ENCODE measurements around the gene INSRR. TPM values are rescaled to one million over a fixed set of nuclear protein-coding genes. Genes with fewer than 3 reads are reported as not detected.

The INSRR gene
- total and polyA plus RNA-seq, 3 experiments from 2014 or later: 0.07 TPM; not detected in 2

DNA sequence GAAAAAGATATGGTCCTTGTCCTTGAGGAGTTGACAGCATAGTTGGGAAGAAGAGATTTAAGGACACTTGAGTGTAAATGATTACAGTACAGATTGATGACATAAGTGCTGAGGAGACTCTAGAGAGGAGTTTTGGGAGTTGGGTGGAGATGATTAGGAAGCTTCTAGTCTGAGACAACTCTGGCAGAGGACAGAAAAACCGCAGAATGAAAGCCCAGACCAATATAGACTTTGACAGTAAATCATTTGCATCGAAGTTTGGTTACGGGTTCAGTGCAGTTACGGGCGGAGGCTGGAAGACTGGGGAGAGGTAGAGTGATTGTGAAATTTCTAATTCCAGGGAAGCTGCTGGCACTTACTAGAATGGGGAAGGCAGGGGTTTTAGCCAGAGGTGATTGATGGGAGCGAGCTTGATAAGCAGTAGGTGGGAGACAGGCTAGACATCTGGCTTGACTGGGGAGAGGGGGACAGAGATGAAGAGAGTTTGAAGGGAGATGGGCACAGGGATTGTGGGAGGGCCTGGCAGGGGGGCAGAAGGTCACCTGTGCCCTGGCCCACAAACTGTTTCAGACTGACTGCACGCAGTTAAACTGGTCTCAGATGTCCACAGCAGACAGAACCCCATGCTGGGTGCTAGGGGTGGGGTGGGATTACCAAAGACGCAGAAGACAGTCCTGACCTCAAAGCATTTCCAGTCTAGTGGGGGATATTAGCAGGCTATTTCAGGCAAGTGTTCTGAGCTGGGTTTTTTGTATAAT is 62.4 kb downstream of the INSRR start:
- H3K27ac Mint-ChIP-seq: peak overlapping the region in 5 of 8 donors; percentile 9 to 70 (median 30)
- no peaks in the 10 kb centered on the region for H3K9me3 Mint-ChIP-seq
- Histone ChIP-seq H3K4me1 (ENCODE audit: insufficient read depth, low read length) (no peaks in the 10 kb centered on the region), H3K4me3 (ENCODE audit: low read length) (no peak overlapping the region), H3K27ac (ENCODE audit: low read depth, low read length) (no peak overlapping the region), H3K27me3 (ENCODE audit: insufficient read depth, low read length, poor library complexity, severe bottlenecking) (no peaks in the 10 kb centered on the region), H3K36me3 (ENCODE audit: insufficient read depth, low read length) (peaks cover 64% of the 10 kb centered on the region), H3K9me3 (ENCODE audit: low read length) (no peaks in the 10 kb centered on the region)
- DNase-seq: no peak
- no peak overlapping the region for H3K4me3 Mint-ChIP-seq
- ChIA-PET POLR2A (interaction anchor here (1.5 kb wide), 1 partner anchor 64 kb away, joined by 3 read pairs; no protein-coding TSS in a partner anchor), CTCF (interaction anchor here (1.2 to 9.5 kb wide), 7 partner anchors 17 to 107 kb away, joined by 3 to 146 read pairs (median 10); partner anchors contain the start of genes INSRR and NTRK1)
- H3K4me1 Mint-ChIP-seq: peaks cover 9 to 21% (median 12%) of the 10 kb centered on the region in 3 donors
- peaks cover 0 to 5% of the 10 kb centered on the region in 2 donors for H3K27me3 Mint-ChIP-seq
- H3K36me3 Mint-ChIP-seq: peaks cover 14 to 89% (median 25%) of the 10 kb centered on the region in 3 donors

DNA sequence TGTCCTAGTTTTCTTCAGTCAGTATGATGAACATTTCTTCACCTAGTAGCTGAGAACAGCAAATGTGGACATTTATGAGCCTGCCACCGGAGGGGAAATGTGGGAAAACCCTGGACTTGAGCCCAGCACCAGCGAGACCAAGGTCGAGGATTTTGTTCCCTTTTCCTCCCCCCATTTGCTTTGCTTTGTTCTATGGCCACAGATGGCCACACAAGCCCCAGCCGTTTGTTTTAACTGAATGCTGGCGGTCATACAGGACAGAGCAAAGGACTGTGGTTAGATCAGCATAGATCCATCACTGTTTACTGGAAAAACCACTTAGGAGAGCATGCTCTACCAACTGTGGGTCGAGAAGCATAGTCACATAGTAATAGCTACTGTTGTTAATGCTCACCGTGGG is 63.1 kb downstream of the INSRR start:
- Histone ChIP-seq H3K4me3 (ENCODE audit: low read length) (no peak overlapping the region), H3K36me3 (ENCODE audit: insufficient read depth, low read length) (peaks cover 66% of the 10 kb centered on the region), H3K27me3 (ENCODE audit: insufficient read depth, low read length, poor library complexity, severe bottlenecking) (no peaks in the 10 kb centered on the region), H3K9me3 (ENCODE audit: low read length) (no peaks in the 10 kb centered on the region), H3K27ac (ENCODE audit: low read depth, low read length) (no peak overlapping the region), H3K4me1 (ENCODE audit: insufficient read depth, low read length) (no peaks in the 10 kb centered on the region)
- no peak for DNase-seq
- no peak overlapping the region for H3K4me3 Mint-ChIP-seq
- peak overlapping the region in 4 of 8 donors; percentile 9 to 76 (median 36) for H3K27ac Mint-ChIP-seq
- H3K4me1 Mint-ChIP-seq: peaks cover 2 to 13% (median 5%) of the 10 kb centered on the region in 3 donors
- H3K27me3 Mint-ChIP-seq: peaks cover 0 to 5% of the 10 kb centered on the region in 2 donors
- CTCF ChIA-PET: interaction anchor here (1.5 to 9.5 kb wide), 5 partner anchors 11 to 70 kb away, joined by 3 to 146 read pairs (median 10); partner anchors contain the start of genes INSRR and NTRK1
- no peaks in the 10 kb centered on the region for H3K9me3 Mint-ChIP-seq
- peaks cover 15 to 89% (median 23%) of the 10 kb centered on the region in 3 donors for H3K36me3 Mint-ChIP-seq
- POLR2A ChIA-PET: interaction anchor here (1.5 kb wide), 1 partner anchor 64 kb away, joined by 3 read pairs; no protein-coding TSS in a partner anchor

- H3K4me3 Mint-ChIP-seq: no peak overlapping the region
- H3K4me1 ChIP-seq (ENCODE audit: insufficient read depth, low read length): no peaks in the 10 kb centered on the region
- peak overlapping the region in 6 of 8 donors; percentile 9 to 76 (median 51) for H3K27ac Mint-ChIP-seq
- DNase-seq: no peak
- no peaks in the 10 kb centered on the region for H3K9me3 ChIP-seq (ENCODE audit: low read length)
- ChIA-PET POLR2A (interaction anchor here (1.5 kb wide), 1 partner anchor 65 kb away, joined by 3 read pairs; no protein-coding TSS in a partner anchor), CTCF (interaction anchor here (1.5 to 9.5 kb wide), 5 partner anchors 10 to 69 kb away, joined by 3 to 146 read pairs (median 5); partner anchors contain the start of genes INSRR and NTRK1)
- peaks cover 0 to 10% (median 3%) of the 10 kb centered on the region in 3 donors for H3K4me1 Mint-ChIP-seq
- peaks cover 0 to 5% of the 10 kb centered on the region in 2 donors for H3K27me3 Mint-ChIP-seq
- no peak overlapping the region for H3K4me3 ChIP-seq (ENCODE audit: low read length)
- H3K9me3 Mint-ChIP-seq: no peaks in the 10 kb centered on the region
- peaks cover 15 to 87% (median 23%) of the 10 kb centered on the region in 3 donors for H3K36me3 Mint-ChIP-seq
- H3K36me3 ChIP-seq (ENCODE audit: insufficient read depth, low read length): peaks cover 66% of the 10 kb centered on the region
- H3K27ac ChIP-seq (ENCODE audit: low read depth, low read length): no peak overlapping the region
- H3K27me3 ChIP-seq (ENCODE audit: insufficient read depth, low read length, poor library complexity, severe bottlenecking): no peaks in the 10 kb centered on the region
Measured at GRCh38 chr1:156795374-156795733, 63.6 kb downstream of the INSRR start.

- Histone ChIP-seq H3K4me3 (ENCODE audit: low read length) (no peak overlapping the region), H3K9me3 (ENCODE audit: low read length) (no peaks in the 10 kb centered on the region), H3K36me3 (ENCODE audit: insufficient read depth, low read length) (peaks cover 62% of the 10 kb centered on the region), H3K27me3 (ENCODE audit: insufficient read depth, low read length, poor library complexity, severe bottlenecking) (no peaks in the 10 kb centered on the region), H3K27ac (ENCODE audit: low read depth, low read length) (no peak overlapping the region), H3K4me1 (ENCODE audit: insufficient read depth, low read length) (no peaks in the 10 kb centered on the region)
- Mint-ChIP-seq H3K4me1 (peaks cover 0 to 9% (median 4%) of the 10 kb centered on the region in 3 donors), H3K4me3 (no peak overlapping the region), H3K9me3 (no peaks in the 10 kb centered on the region), H3K36me3 (peaks cover 15 to 87% (median 22%) of the 10 kb centered on the region in 3 donors), H3K27me3 (peaks cover 0 to 5% of the 10 kb centered on the region in 2 donors), H3K27ac (peak overlapping the region in 2 of 8 donors; percentile 33 to 50)
- CTCF ChIA-PET: interaction anchor here (0.8 to 9.5 kb wide), 6 partner anchors 10 to 68 kb away, joined by 3 to 146 read pairs (median 4); partner anchors contain the start of genes INSRR and NTRK1
- POLR2A ChIA-PET: no interaction called here
- DNase-seq: no peak
Measured at GRCh38 chr1:156794506-156795373, 64.2 kb downstream of the INSRR start.

Other genes starting within 250 kb of the INSRR start
- gene HAPLN2, start 239.7 kb downstream of the INSRR start, total RNA-seq: not detected
- gene HAPLN2, start 239.7 kb downstream of the INSRR start, polyA plus RNA-seq: not detected
- gene BCAN, start 217.0 kb downstream of the INSRR start, total RNA-seq: not detected
- not detected for gene BCAN, start 217.0 kb downstream of the INSRR start, polyA plus RNA-seq
- gene NES, start 181.7 kb downstream of the INSRR start, total RNA-seq: not detected
- not detected for gene NES, start 181.7 kb downstream of the INSRR start, polyA plus RNA-seq
- under 1 TPM; 0.66 to 0.71 TPM for gene CRABP2, start 153.5 kb downstream of the INSRR start, total RNA-seq
- not detected for gene CRABP2, start 153.5 kb downstream of the INSRR start, polyA plus RNA-seq
- 10 to 100 TPM; 29.6 to 29.7 TPM for gene METTL25B, start 130.6 kb downstream of the INSRR start, total RNA-seq
- 4.2 TPM for gene METTL25B, start 130.6 kb downstream of the INSRR start, polyA plus RNA-seq
- 10 to 100 TPM; 69.4 to 75.9 TPM for gene ISG20L2, start 130.4 kb downstream of the INSRR start, total RNA-seq
- 25.0 TPM for gene ISG20L2, start 130.4 kb downstream of the INSRR start, polyA plus RNA-seq
- 100 to 1,000 TPM; 122 to 131 TPM for gene MRPL24, start 118.0 kb downstream of the INSRR start, total RNA-seq
- gene MRPL24, start 118.0 kb downstream of the INSRR start, polyA plus RNA-seq: 92.2 TPM
- 100 to 1,000 TPM; 297 to 299 TPM for gene HDGF, start 107.4 kb downstream of the INSRR start, total RNA-seq
- gene HDGF, start 107.4 kb downstream of the INSRR start, polyA plus RNA-seq: 46.0 TPM
- gene PRCC, start 91.6 kb downstream of the INSRR start, total RNA-seq: 100 to 1,000 TPM; 106 to 111 TPM
- 45.9 TPM for gene PRCC, start 91.6 kb downstream of the INSRR start, polyA plus RNA-seq
- 100 to 1,000 TPM; 163 to 170 TPM for gene SH2D2A, start 42.3 kb downstream of the INSRR start, total RNA-seq
- 62.1 TPM for gene SH2D2A, start 42.3 kb downstream of the INSRR start, polyA plus RNA-seq
- gene NTRK1, start 1.7 kb upstream of the INSRR start, total RNA-seq: 1 to 10 TPM; 2.9 to 3.0 TPM
- gene NTRK1, start 1.7 kb upstream of the INSRR start, polyA plus RNA-seq: not detected
- not detected for gene PEAR1, start 34.6 kb upstream of the INSRR start, total RNA-seq
- not detected for gene PEAR1, start 34.6 kb upstream of the INSRR start, polyA plus RNA-seq
- gene LRRC71, start 61.5 kb upstream of the INSRR start, total RNA-seq: not detected
- not detected for gene LRRC71, start 61.5 kb upstream of the INSRR start, polyA plus RNA-seq
- 1 to 10 TPM; 2.1 to 3.0 TPM for gene ARHGEF11, start 186.6 kb upstream of the INSRR start, total RNA-seq
- 4.0 TPM for gene ARHGEF11, start 186.6 kb upstream of the INSRR start, polyA plus RNA-seq
- gene ETV3L, start 240.7 kb upstream of the INSRR start, total RNA-seq: not detected
- not detected for gene ETV3L, start 240.7 kb upstream of the INSRR start, polyA plus RNA-seq

Data from CD8-positive, alpha-beta memory T cell (primary cell).